Activated CD4-positive, alpha-beta T cell treated with anti-CD3 and anti-CD28 coated beads, Interleukin-2, amount 10 ng/mL, durations not matched to agents 24 days and 14 days (primary cell): ENCODE measurements around the gene MUC22. TPM values are rescaled to one million over a fixed set of nuclear protein-coding genes. Genes with fewer than 3 reads are reported as not detected.
"Not testable (repeated sequence)": the region's sequence is repeated elsewhere in the genome, so short reads cannot be mapped to it uniquely, and the experiment has no call there.

Experiments
- DNase-seq: peaks from one replicate; pipeline ENCODE4 v3.0.0; 2022
- H3K27ac Mint-ChIP-seq: one replicate; pipeline ENCODE4 v1.8.0; 2022; ENCODE audit warnings: mild to moderate bottlenecking, mixed read lengths
- H3K27me3 Mint-ChIP-seq: one replicate; pipeline ENCODE4 v1.8.0; 2022; ENCODE audit warnings: mixed read lengths
- H3K36me3 Mint-ChIP-seq: one replicate; pipeline ENCODE4 v1.8.0; 2022; ENCODE audit warnings: low read depth, mild to moderate bottlenecking, mixed read lengths
- H3K4me1 Mint-ChIP-seq: one replicate; pipeline ENCODE4 v1.8.0; 2021; ENCODE audit warnings: mixed read lengths
- H3K4me3 Mint-ChIP-seq: one replicate; pipeline ENCODE4 v1.8.0; 2022; ENCODE audit warnings: mild to moderate bottlenecking, moderate library complexity, mixed read lengths
- H3K9me3 Mint-ChIP-seq: one replicate; pipeline ENCODE4 v1.8.0; 2021; ENCODE audit warnings: mixed read lengths
- intact Hi-C: fragments of 100-400 bp; cut with micrococcal nuclease; formaldehyde crosslinking; loops from one replicate; pipeline ENCODE4 v1.15.1; 2023
- total RNA-seq: library from RNA; stranded (reverse); gene quantifications from 2 replicates; pipeline ENCODE4 v1.2.3, GENCODE V29; 2022

MUC22 gene
- not detected in 2 replicates for total RNA-seq

- Mint-ChIP-seq H3K27me3 (peaks cover 14% of the 10 kb centered on the region), H3K9me3 (no peaks in the 10 kb centered on the region)
Measured at GRCh38 chr6:31010393-31011060, at the start of gene MUC22. MUC22 (plus strand) TSS chr6:31010474; CDS start chr6:31010707, 233 bp downstream.

DNA sequence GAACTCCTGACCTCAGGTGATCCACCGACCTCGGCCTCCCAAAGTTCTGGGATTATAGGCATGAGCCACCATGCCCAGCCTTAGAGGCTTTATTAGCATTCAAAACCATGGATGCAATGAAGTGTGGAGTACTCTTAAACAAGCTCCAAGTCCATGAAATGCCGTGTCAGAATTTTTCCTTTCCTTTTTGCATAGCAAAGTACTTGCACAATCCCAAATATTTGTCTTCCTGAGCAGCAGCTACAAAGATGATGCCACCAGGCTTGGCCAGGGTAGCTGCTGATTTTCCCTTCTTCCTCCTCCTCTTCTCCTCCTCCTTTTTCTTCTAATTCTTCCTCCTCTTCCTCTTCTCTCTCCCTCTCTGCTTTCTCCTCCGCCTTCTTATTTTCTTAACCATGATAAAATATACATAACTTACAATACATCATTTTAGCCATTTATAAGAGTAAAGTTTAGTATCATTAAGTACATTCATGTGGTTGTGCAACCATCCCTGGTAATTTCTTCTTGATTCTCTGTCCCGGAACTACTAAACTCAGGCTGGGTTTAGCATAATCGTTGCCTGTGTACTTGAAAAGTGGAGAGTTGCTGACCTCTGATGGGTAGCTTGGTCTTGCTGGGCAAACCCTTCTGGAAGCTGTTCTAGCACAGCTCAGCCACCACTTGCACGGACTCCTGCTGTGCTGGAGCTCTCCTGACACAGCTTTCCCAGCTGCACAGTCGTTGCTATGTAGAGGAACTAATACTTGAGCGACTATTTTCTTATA, 49.2 kb upstream of the MUC22 start:
- no peaks in the 10 kb centered on the region for H3K9me3 Mint-ChIP-seq
- intact Hi-C loops, result no loop called here
- no peak overlapping the region for H3K27ac Mint-ChIP-seq
- H3K4me1 Mint-ChIP-seq, result peaks cover 13% of the 10 kb centered on the region
- H3K27me3 Mint-ChIP-seq, result peaks cover 50% of the 10 kb centered on the region
- no peaks in the 10 kb centered on the region for H3K36me3 Mint-ChIP-seq
- no peak overlapping the region for H3K4me3 Mint-ChIP-seq
- no peak for DNase-seq

More at GRCh38 chr6:31010393-31011060, at the start of gene MUC22:
- Mint-ChIP-seq H3K4me3 (no peak within 1 kb of the TSS), H3K4me1 (no peaks in the 10 kb centered on the region), H3K36me3 (no peaks in the 10 kb centered on the region), H3K27ac (no peak within 1 kb of the TSS)
- intact Hi-C loops, result no loop called here
- DNase-seq, result no peak

- H3K27me3 Mint-ChIP-seq, result peaks cover 45% of the 10 kb centered on the region
- peaks cover 15% of the 10 kb centered on the region for H3K4me1 Mint-ChIP-seq
- DNase-seq, result no peak
- no peak overlapping the region for H3K4me3 Mint-ChIP-seq
- no peaks in the 10 kb centered on the region for H3K36me3 Mint-ChIP-seq
- no peak overlapping the region for H3K27ac Mint-ChIP-seq
- intact Hi-C loops, result no loop called here
- no peaks in the 10 kb centered on the region for H3K9me3 Mint-ChIP-seq
Measured at GRCh38 chr6:30962716-30963115, 47.6 kb upstream of the MUC22 start.

GRCh38 chr6:30963641-30964040, 46.6 kb upstream of the MUC22 start:
- Mint-ChIP-seq H3K9me3 (no peaks in the 10 kb centered on the region), H3K4me1 (peaks cover 15% of the 10 kb centered on the region), H3K27ac (no peak overlapping the region), H3K4me3 (no peak overlapping the region), H3K27me3 (peaks cover 39% of the 10 kb centered on the region), H3K36me3 (no peaks in the 10 kb centered on the region)
- no peak for DNase-seq
- intact Hi-C loops, result no loop called here

DNA sequence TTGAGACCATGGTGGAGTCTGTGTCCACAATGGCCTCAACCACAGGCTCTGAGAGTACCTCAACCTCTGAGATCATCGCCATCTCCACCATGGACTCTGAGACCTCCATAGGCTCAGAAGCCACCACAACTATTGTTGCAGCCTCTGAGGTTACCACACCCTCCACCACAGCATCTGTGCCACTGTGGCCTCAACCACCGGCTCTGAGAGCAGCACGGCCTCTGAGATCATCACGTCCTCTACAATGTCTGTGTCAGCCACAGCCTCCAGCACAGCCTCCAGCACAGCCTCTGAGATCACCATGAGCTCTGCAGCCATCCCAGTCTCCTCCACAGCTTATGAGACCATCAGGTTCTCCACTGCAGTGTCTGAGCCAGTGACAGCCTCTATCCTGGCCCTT, 46.2 kb upstream of the MUC22 start:
- Mint-ChIP-seq H3K27ac (no peak overlapping the region), H3K4me3 (no peak overlapping the region), H3K4me1 (peaks cover 15% of the 10 kb centered on the region), H3K27me3 (peaks cover 38% of the 10 kb centered on the region), H3K9me3 (no peaks in the 10 kb centered on the region), H3K36me3 (no peaks in the 10 kb centered on the region)
- intact Hi-C loops, result no loop called here
- DNase-seq, result peak; percentile 69

DNA sequence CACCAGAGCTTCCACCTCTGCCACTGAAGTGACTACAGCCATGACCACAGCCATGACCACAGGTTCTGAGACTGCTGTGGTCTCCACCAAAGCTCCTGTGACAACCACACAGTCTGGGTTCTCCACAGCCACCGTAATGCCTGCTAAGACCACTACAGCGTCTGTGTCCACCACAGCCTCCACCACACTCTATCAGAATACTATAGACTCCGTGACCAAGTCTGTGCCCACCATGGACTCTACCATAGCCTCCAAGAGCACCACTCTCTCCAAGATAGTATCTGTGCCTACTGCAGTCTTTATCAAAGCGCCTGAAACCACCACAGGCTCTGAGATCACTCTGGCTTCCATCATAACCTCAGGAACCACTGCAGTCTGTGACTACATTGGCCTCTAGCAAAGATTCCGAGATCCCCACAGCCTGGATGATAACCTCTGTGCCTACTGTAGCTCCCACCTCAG, 45.1 kb upstream of the MUC22 start:
- intact Hi-C loops, result no loop called here
- no peak overlapping the region for H3K4me3 Mint-ChIP-seq
- no peak for DNase-seq
- no peaks in the 10 kb centered on the region for H3K9me3 Mint-ChIP-seq
- no peak overlapping the region for H3K27ac Mint-ChIP-seq
- H3K27me3 Mint-ChIP-seq, result peaks cover 33% of the 10 kb centered on the region
- H3K36me3 Mint-ChIP-seq, result no peaks in the 10 kb centered on the region
- H3K4me1 Mint-ChIP-seq, result peaks cover 15% of the 10 kb centered on the region

- Mint-ChIP-seq H3K9me3 (no peaks in the 10 kb centered on the region), H3K4me1 (peaks cover 15% of the 10 kb centered on the region), H3K4me3 (no peak overlapping the region), H3K27me3 (peaks cover 29% of the 10 kb centered on the region), H3K36me3 (no peaks in the 10 kb centered on the region), H3K27ac (no peak overlapping the region)
- DNase-seq, result no peak
- intact Hi-C loops, result no loop called here
Measured at GRCh38 chr6:30966154-30966553, 44.1 kb upstream of the MUC22 start.

GRCh38 chr6:30969171-30969570, 41.1 kb upstream of the MUC22 start:
- H3K4me1 Mint-ChIP-seq, H3K4me3 Mint-ChIP-seq, intact Hi-C loops, H3K9me3 Mint-ChIP-seq, H3K36me3 Mint-ChIP-seq, DNase-seq, H3K27ac Mint-ChIP-seq: not testable (repeated sequence)
- peaks cover 37% of the 10 kb centered on the region for H3K27me3 Mint-ChIP-seq

DNA sequence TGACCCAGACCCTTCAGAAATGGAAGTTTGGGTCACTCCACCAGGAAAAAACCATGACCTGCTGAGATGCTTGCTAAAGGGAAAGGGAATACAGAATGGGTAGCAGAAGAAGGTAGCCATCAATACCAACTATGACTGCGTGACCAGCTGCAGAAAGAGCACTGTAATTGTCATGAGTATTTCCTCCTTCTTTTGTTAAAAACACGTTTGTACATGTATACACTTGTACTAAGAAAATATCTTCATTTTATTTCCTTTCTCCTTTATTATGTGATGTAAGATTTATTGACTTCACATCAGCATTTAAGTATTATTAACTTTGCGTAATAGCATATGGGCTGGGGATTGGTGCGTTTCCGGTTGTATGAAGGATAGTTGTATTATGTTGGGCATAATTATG, 39.3 kb upstream of the MUC22 start:
- no peaks in the 10 kb centered on the region for H3K36me3 Mint-ChIP-seq
- DNase-seq, result no peak
- peaks cover 30% of the 10 kb centered on the region for H3K27me3 Mint-ChIP-seq
- no peak overlapping the region for H3K27ac Mint-ChIP-seq
- no peaks in the 10 kb centered on the region for H3K9me3 Mint-ChIP-seq
- intact Hi-C loops, result no loop called here
- H3K4me3 Mint-ChIP-seq, result no peak overlapping the region
- peaks cover 2% of the 10 kb centered on the region for H3K4me1 Mint-ChIP-seq

DNA sequence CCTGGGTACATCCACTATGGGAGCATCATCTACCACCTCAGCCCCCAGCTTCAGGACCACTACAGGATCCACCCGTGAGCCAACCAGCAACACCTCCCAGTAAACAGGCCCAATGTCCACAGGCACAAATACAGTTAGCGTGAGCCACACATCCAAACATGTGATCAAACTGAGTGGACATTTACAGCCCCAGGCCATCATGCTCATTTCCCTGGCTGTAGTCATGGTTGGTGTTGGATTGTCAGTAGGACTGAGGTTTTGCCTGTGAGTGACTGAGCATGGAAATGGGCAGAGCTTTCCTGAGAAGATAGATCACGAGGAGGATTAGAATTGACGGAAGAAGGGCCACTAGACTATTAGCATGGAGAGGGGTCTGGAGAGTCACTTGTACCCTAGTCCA, 37.5 kb upstream of the MUC22 start:
- peaks cover 25% of the 10 kb centered on the region for H3K27me3 Mint-ChIP-seq
- no peaks in the 10 kb centered on the region for H3K36me3 Mint-ChIP-seq
- no peaks in the 10 kb centered on the region for H3K9me3 Mint-ChIP-seq
- DNase-seq, result no peak
- no peaks in the 10 kb centered on the region for H3K4me1 Mint-ChIP-seq
- H3K4me3 Mint-ChIP-seq, result no peak overlapping the region
- no peak overlapping the region for H3K27ac Mint-ChIP-seq
- intact Hi-C loops, result no loop called here

DNA sequence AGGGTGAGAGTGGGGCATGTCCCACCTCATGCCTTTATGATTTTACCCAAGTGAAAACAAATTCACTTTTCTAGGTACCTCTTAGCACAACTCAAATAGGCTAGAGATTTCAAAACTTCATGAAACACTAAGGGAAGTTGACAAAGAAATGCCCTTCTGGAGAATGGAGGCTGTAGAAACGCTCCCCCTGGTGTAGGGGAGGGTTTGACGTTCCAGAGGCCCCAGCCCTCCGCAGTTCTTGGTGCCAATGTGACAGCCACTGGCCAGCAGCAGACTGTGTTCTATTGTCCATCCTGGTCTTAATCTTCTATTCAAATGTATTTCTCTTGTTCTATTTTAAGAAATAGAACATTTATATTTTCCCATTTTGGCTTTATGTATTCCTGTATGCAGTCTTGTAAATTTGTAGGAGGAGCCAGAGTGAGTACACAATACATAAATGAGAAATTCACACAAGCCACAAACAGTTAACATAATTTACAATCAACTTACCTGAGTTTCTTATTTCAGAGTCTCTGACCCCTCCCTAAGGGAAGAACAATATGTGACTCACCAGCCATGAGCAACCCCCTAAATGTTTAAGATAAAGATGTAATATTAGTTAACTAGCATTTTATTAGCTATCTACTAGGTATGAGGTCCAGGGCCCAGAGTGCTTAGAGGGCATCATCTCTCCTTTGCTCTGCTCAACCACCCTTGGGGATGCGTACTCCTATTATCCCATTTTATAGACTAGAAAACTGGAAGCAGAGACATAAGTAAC, 35.6 kb upstream of the MUC22 start:
- no peak for DNase-seq
- Mint-ChIP-seq H3K36me3 (no peaks in the 10 kb centered on the region), H3K27ac (no peak overlapping the region), H3K27me3 (peaks cover 37% of the 10 kb centered on the region), H3K9me3 (no peaks in the 10 kb centered on the region), H3K4me1 (no peaks in the 10 kb centered on the region), H3K4me3 (no peak overlapping the region)
- intact Hi-C loops, result no loop called here

DNA sequence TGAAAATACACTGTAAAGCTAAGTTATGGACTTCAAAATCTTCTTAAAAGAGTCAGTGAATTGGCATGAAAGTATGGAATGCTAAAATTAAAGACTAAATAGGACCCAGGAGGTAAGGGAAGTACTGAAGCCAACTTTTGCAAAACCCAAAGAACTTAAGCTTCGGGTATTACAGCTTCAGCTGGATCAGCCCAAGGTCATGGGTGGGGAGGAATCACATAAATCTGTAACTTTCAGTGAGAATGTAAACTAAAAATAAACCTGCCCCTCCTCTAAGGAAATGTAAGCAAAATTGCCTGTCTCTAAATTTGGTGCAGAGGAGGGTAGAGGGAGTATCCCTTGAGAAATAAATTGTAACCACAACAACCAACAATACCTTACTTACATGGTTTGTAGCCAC, 31.1 kb upstream of the MUC22 start:
- intact Hi-C loops, result no loop called here
- Mint-ChIP-seq H3K4me3 (no peak overlapping the region), H3K4me1 (peaks cover 2% of the 10 kb centered on the region), H3K9me3 (no peaks in the 10 kb centered on the region), H3K36me3 (no peaks in the 10 kb centered on the region), H3K27ac (no peak overlapping the region), H3K27me3 (peaks cover 42% of the 10 kb centered on the region)
- no peak for DNase-seq

- Mint-ChIP-seq H3K27ac (no peak overlapping the region), H3K27me3 (peaks cover 42% of the 10 kb centered on the region), H3K4me1 (peaks cover 2% of the 10 kb centered on the region), H3K9me3 (no peaks in the 10 kb centered on the region), H3K36me3 (no peaks in the 10 kb centered on the region), H3K4me3 (no peak overlapping the region)
- intact Hi-C loops, result no loop called here
- DNase-seq, result no peak
Measured at GRCh38 chr6:30979690-30980089, 30.6 kb upstream of the MUC22 start.
